Measurements from ENCODE around the gene CEP83.

Gene CEP83

GRCh38 chr12:94271351-94271750, 188.3 kb downstream of the CEP83 start:
- no peak overlapping the region for H3K4me3 ChIP-seq (ENCODE audit: low read depth, low read length)
- TF ChIP-seq, protein P1, sequence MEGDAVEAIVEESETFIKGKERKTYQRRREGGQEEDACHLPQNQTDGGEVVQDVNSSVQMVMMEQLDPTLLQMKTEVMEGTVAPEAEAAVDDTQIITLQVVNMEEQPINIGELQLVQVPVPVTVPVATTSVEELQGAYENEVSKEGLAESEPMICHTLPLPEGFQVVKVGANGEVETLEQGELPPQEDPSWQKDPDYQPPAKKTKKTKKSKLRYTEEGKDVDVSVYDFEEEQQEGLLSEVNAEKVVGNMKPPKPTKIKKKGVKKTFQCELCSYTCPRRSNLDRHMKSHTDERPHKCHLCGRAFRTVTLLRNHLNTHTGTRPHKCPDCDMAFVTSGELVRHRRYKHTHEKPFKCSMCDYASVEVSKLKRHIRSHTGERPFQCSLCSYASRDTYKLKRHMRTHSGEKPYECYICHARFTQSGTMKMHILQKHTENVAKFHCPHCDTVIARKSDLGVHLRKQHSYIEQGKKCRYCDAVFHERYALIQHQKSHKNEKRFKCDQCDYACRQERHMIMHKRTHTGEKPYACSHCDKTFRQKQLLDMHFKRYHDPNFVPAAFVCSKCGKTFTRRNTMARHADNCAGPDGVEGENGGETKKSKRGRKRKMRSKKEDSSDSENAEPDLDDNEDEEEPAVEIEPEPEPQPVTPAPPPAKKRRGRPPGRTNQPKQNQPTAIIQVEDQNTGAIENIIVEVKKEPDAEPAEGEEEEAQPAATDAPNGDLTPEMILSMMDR (IDR thresholded peaks at IDR 0.05; ENCODE audit: borderline replicate concordance, insufficient read depth, low read depth, low read length): no peak

DNA sequence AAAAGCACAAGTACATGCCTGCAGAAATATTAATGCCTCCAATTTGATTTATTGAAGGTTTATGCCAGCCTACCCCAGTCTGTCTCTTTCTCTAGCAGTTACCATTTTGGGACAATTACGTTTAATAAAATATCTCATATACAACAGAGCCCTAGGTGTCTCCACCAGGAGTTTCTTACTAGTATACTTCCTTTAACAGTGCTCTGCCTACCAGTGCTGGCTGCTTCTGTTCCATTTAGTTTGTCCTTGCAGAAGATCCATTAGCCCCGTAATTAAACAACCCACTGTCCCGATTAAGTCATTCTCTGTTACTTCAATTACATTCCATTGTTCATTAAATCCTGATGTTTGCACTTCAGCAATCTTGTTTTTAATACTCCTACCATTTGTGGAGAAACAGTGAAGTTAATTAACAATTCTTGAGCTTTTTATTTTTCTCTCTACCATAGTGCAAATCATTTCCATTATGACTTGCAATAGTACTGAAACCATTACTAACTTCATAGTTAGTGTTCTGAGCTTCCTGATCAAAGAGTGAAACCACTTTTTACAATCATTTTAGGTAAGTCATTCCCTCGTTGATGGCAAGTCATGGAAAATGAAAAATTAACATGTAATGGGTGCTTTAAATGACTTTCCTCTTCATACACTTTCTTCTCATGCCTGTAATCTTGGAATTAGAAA, 190.2 kb downstream of the CEP83 start:
- no peak overlapping the region for H3K4me3 ChIP-seq (ENCODE audit: low read depth, low read length)
- TF ChIP-seq, protein P1 (IDR thresholded peaks at IDR 0.05; ENCODE audit: borderline replicate concordance, insufficient read depth, low read depth, low read length): no peak

DNA sequence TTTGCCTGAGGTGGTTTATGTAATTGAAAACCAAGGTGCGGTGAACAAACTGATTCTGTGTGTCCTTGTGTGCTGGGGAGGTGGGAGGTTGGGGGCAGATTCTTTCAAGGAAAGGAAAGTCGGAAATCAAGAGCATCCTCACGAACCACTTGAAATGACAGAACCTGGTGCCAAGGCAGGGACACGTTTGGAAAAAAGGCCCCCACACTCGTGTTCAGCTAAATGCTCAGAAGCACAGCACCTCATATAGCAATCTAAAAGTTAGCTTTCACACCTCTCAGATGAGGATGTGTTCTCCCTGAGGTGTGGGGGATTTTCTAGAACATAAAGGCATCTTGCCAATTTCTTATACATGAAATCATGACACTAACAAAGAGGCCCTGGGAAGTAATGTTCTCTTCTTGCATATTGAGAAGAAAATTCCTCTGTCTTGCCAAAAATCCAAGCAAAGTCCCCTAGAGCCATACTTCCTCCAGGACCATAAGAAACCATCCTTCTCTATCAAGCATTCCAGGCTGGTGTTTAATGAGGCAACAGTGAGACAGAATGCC, 191.7 kb downstream of the CEP83 start:
- TF ChIP-seq, protein P1 (IDR thresholded peaks at IDR 0.05; ENCODE audit: borderline replicate concordance, insufficient read depth, low read depth, low read length): no peak
- no peak overlapping the region for H3K4me3 ChIP-seq (ENCODE audit: low read depth, low read length)

DNA sequence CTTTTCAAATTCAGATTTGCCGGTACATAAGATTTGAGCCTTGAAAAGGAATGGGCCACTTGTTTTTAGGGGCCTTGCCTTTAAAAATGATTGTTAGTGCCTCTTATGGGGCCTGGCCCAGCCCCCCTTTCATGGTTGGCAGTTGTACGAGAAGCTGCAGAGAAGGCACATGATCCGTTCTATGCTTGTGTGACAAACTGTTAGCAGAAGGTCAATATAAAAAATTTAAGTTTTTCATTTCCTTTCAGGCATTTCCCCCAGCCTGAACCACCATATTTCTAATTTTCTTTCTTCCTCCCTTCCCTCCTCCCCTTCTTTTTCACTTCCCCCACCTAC, 192.2 kb downstream of the CEP83 start:
- TF ChIP-seq, protein P1 (IDR thresholded peaks at IDR 0.05; ENCODE audit: borderline replicate concordance, insufficient read depth, low read depth, low read length): no peak
- no peak overlapping the region for H3K4me3 ChIP-seq (ENCODE audit: low read depth, low read length)

DNA sequence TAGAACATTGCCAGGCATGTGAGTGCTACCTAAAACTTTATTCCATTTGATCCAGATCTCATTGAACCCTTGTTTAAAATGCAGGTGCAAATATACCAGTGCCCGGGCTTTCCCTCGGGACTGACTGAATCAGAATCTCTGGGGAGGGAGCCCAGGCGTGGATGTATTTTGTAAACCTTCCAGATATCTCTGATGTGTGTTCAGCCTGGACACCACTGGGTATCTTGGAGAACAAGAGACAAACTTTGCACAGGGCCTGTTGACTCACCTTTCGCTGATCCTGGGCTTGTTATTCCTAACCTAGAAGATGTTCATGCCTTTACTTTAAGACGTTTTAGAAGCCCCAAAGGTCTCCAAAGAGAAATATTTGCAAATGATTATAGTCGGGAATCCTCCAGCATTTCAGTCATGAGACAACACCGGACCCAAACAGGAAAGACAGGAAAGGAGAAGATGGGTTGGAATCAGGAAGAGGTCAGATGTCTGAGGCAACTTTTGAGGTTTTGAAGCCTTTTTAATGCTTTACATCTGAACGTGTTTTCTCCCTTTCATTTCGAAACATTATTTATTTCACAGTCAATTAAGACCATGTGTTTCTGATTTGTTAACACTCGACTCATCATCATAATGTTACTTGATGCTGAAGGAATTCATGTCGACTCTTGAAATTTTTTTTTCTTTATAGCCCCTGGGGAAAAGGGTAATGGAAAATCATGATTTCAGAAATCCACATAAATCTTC, 192.7 kb downstream of the CEP83 start:
- no peak overlapping the region for H3K4me3 ChIP-seq (ENCODE audit: low read depth, low read length)
- TF ChIP-seq, protein P1 (IDR thresholded peaks at IDR 0.05; ENCODE audit: borderline replicate concordance, insufficient read depth, low read depth, low read length): no peak

- H3K4me3 ChIP-seq (ENCODE audit: low read depth, low read length): no peak overlapping the region
- TF ChIP-seq, protein P1 (IDR thresholded peaks at IDR 0.05; ENCODE audit: borderline replicate concordance, insufficient read depth, low read depth, low read length): no peak
Observed at GRCh38 chr12:94265966-94266745, 193.5 kb downstream of the CEP83 start.

Measured in GM12875 (cell line).